HepG2 (cell line): ENCODE data around the gene C1orf226. TPM values are rescaled to one million over a fixed set of nuclear protein-coding genes. Genes with fewer than 3 reads are reported as not detected.

Experiments used
- ARHGAP35 ChIP-seq: sonication (generic); formaldehyde crosslinking; IDR thresholded peaks from 2 replicates; pipeline ENCODE4 v1.9.0; 2022; ENCODE audit warnings: mild to moderate bottlenecking, inconsistent platforms, moderate library complexity, missing genetic modification reagents, borderline replicate concordance
- HNRNPLL ChIP-seq: fragments of 200-400 bp; formaldehyde crosslinking; IDR thresholded peaks from 2 replicates; pipeline ENCODE4 v1.6.1; 2017; ENCODE audit warnings: mild to moderate bottlenecking, low read depth, low read length; ENCODE audit not compliant: poor library complexity, severe bottlenecking
- KAT2B ChIP-seq: fragments of 150-350 bp; IDR thresholded peaks from 2 replicates; pipeline ENCODE4 v1.6.1; 2014; ENCODE audit warnings: low read depth, low read length, borderline replicate concordance
- MATR3 ChIP-seq: sonication (generic); formaldehyde crosslinking; IDR thresholded peaks from 2 replicates; pipeline ENCODE4 v1.4.0; 2020; ENCODE audit warnings: missing genetic modification reagents
- NAIF1 ChIP-seq: sonication (generic); formaldehyde crosslinking; IDR thresholded peaks from 2 replicates; pipeline ENCODE4 v1.5.0; 2020; ENCODE audit warnings: mild to moderate bottlenecking, missing genetic modification reagents, borderline replicate concordance
- SETDB1 ChIP-seq: sonication (generic); formaldehyde crosslinking; IDR thresholded peaks from 2 replicates; pipeline ENCODE4 v1.5.1; 2020; ENCODE audit warnings: missing genetic modification reagents, mild to moderate bottlenecking, borderline replicate concordance
- SIX4 ChIP-seq: sonication (generic); formaldehyde crosslinking; IDR thresholded peaks from 2 replicates; pipeline ENCODE4 v1.4.0; 2020; ENCODE audit warnings: missing genetic modification reagents
- SRSF1 ChIP-seq: fragments of 200-400 bp; formaldehyde crosslinking; optimal IDR thresholded peaks from 2 replicates; pipeline ENCODE3; 2017; ENCODE audit warnings: mild to moderate bottlenecking, low read depth, low read length, moderate library complexity
- ZBTB20 ChIP-seq: sonication (generic); formaldehyde crosslinking; IDR thresholded peaks from 2 replicates; pipeline ENCODE4 v1.8.1; 2023; ENCODE audit warnings: missing genetic modification reagents, low read depth, mild to moderate bottlenecking, borderline replicate concordance
- ZNF616 ChIP-seq: sonication (generic); formaldehyde crosslinking; IDR thresholded peaks from 2 replicates; pipeline ENCODE4 v1.5.0; 2020; ENCODE audit warnings: low read depth, mild to moderate bottlenecking, missing genetic modification reagents
- ZNF777 ChIP-seq: sonication (generic); formaldehyde crosslinking; IDR thresholded peaks from 2 replicates; pipeline ENCODE4 v1.4.0; 2020; ENCODE audit warnings: missing genetic modification reagents
- polyA plus RNA-seq, 8 experiments: library from polyadenylated mRNA; depleted of rRNA in 3 of 8; stranded (reverse) in 7 of 8; unstranded in 1 of 8; fragments of >200 nt; fragmentation: Illumina TruSeq in 4 of 8; extraction: Trizol in 4 of 8; gene quantifications; 2 replicates each; pipeline versions ENCODE4 v1.2.1 to v1.2.3, GENCODE V29; 2011 to 2016; ENCODE audit warnings: low read depth in 4 of 8, missing spikeins in 1 of 8, mixed read lengths in 1 of 8; ENCODE audit not compliant: insufficient read depth in 1 of 8
- total RNA-seq, 5 experiments: library from RNA; depleted of rRNA; stranded (reverse); fragments of >200 nt; fragmentation: Illumina TruSeq; extraction: Trizol; gene quantifications; 2 replicates each; pipeline ENCODE4 v1.2.3, GENCODE V29; 2016; ENCODE audit warnings: low read depth in 1 of 5
- TF ChIP-seq, protein P1 (sequence below): sonication (generic); formaldehyde crosslinking; IDR thresholded peaks from 2 replicates; pipeline ENCODE4 v1.4.0; 2020; ENCODE audit warnings: mild to moderate bottlenecking, missing genetic modification reagents, borderline replicate concordance
- TF ChIP-seq, protein P2 (sequence below): sonication (generic); formaldehyde crosslinking; IDR thresholded peaks from 2 replicates; pipeline ENCODE4 v1.5.0; 2020; ENCODE audit warnings: mild to moderate bottlenecking, missing genetic modification reagents, borderline replicate concordance
- TF ChIP-seq, protein P3 (sequence below): IDR thresholded peaks from 2 replicates; pipeline ENCODE4 v1.6.1; 2016; ENCODE audit warnings: control low read depth

The C1orf226 gene
- total and polyA plus RNA-seq, 2 of the 13 experiments (the other 11 are each of a cell fraction or from before 2014, with no cell fraction given): 4.7 to 4.9 TPM

DNA sequence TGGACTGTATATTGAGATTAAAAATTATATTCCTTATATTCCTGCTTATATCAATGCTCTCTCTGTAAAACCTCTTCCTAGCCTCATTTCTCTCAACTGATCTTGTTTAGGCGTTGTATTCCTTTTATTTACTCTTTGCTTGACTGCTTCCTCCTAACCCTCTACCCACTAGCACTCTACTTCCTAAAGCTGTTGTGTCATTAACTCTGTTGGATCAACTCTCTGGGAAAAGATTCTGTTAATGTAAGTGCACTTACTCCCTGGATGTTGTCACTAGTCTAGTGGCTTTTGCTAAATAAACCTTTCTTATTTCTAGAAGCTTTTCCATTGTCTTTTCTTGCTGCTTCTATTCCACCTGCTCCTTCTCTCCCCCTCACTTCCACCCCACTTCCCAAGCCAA is 11.4 kb upstream of the C1orf226 start (continued):
- TF ChIP-seq, protein P1, sequence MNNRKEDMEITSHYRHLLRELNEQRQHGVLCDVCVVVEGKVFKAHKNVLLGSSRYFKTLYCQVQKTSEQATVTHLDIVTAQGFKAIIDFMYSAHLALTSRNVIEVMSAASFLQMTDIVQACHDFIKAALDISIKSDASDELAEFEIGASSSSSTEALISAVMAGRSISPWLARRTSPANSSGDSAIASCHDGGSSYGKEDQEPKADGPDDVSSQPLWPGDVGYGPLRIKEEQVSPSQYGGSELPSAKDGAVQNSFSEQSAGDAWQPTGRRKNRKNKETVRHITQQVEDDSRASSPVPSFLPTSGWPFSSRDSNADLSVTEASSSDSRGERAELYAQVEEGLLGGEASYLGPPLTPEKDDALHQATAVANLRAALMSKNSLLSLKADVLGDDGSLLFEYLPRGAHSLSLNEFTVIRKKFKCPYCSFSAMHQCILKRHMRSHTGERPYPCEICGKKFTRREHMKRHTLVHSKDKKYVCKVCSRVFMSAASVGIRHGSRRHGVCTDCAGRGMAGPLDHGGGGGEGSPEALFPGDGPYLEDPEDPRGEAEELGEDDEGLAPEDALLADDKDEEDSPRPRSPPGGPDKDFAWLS: no peak
- TF ChIP-seq, protein P2, sequence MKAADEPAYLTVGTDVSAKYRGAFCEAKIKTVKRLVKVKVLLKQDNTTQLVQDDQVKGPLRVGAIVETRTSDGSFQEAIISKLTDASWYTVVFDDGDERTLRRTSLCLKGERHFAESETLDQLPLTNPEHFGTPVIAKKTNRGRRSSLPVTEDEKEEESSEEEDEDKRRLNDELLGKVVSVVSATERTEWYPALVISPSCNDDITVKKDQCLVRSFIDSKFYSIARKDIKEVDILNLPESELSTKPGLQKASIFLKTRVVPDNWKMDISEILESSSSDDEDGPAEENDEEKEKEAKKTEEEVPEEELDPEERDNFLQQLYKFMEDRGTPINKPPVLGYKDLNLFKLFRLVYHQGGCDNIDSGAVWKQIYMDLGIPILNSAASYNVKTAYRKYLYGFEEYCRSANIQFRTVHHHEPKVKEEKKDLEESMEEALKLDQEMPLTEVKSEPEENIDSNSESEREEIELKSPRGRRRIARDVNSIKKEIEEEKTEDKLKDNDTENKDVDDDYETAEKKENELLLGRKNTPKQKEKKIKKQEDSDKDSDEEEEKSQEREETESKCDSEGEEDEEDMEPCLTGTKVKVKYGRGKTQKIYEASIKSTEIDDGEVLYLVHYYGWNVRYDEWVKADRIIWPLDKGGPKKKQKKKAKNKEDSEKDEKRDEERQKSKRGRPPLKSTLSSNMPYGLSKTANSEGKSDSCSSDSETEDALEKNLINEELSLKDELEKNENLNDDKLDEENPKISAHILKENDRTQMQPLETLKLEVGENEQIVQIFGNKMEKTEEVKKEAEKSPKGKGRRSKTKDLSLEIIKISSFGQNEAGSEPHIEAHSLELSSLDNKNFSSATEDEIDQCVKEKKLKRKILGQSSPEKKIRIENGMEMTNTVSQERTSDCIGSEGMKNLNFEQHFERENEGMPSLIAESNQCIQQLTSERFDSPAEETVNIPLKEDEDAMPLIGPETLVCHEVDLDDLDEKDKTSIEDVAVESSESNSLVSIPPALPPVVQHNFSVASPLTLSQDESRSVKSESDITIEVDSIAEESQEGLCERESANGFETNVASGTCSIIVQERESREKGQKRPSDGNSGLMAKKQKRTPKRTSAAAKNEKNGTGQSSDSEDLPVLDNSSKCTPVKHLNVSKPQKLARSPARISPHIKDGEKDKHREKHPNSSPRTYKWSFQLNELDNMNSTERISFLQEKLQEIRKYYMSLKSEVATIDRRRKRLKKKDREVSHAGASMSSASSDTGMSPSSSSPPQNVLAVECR (CRISPR knock-in tag): no peak
- no peak for TF ChIP-seq MATR3 (CRISPR knock-in tag)
- no peak for TF ChIP-seq SRSF1
- no peak for TF ChIP-seq ZNF616 (CRISPR knock-in tag)
- no peak for TF ChIP-seq ZNF777 (CRISPR knock-in tag)
- no peak for TF ChIP-seq KAT2B
- TF ChIP-seq NAIF1 (CRISPR knock-in tag): no peak
- TF ChIP-seq, protein P3, sequence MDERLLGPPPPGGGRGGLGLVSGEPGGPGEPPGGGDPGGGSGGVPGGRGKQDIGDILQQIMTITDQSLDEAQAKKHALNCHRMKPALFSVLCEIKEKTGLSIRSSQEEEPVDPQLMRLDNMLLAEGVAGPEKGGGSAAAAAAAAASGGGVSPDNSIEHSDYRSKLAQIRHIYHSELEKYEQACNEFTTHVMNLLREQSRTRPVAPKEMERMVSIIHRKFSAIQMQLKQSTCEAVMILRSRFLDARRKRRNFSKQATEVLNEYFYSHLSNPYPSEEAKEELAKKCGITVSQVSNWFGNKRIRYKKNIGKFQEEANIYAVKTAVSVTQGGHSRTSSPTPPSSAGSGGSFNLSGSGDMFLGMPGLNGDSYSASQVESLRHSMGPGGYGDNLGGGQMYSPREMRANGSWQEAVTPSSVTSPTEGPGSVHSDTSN: no peak
- TF ChIP-seq HNRNPLL: no peak
- TF ChIP-seq ZBTB20 (CRISPR knock-in tag): no peak
- TF ChIP-seq ARHGAP35 (CRISPR knock-in tag): no peak
- no peak for TF ChIP-seq SIX4 (CRISPR knock-in tag)
- no peak for TF ChIP-seq SETDB1
